Common myeloid progenitor, CD34-positive (primary cell): ENCODE data around the gene SDK1.

ENCODE experiments used
- CTCF ChIA-PET: fragments of 350-600 bp; sonication (Branson Sonifier 250); formaldehyde crosslinking; loops from one replicate; lab custom pipeline; 2021; ENCODE audit warnings: antibody characterized with exemption; lab: Charles Lee
- POLR2A ChIA-PET: fragments of 350-600 bp; sonication (Branson Sonifier 250); formaldehyde crosslinking; loops from one replicate; lab custom pipeline; 2021; ENCODE audit warnings: antibody characterized with exemption; lab: Charles Lee
- DNase-seq, 3 donors: peaks; one replicate each; pipeline versions ENCODE4 v3.0.0 to v3.0.0-alpha.2; 2013
- H3K27ac ChIP-seq, 2 experiments: 1 replicate in 1 of 2; 2 replicates in 1 of 2; pipeline ENCODE4 v1.7.0; 2013; ENCODE audit warnings: inconsistent platforms in 2 of 2, low read length in 2 of 2, mild to moderate bottlenecking in 2 of 2, low read depth in 1 of 2, moderate library complexity in 1 of 2; ENCODE audit not compliant: severe bottlenecking in 2 of 2, insufficient read depth in 1 of 2, poor library complexity in 1 of 2
- H3K27me3 ChIP-seq, 5 experiments: replicated peaks in 2 of 5; 1 replicate in 3 of 5; 2 replicates in 2 of 5; pipeline versions ENCODE4 v1.6.1 to v1.7.0; 2013; ENCODE audit warnings: low read length in 4 of 5, mild to moderate bottlenecking in 2 of 5, moderate library complexity in 2 of 5, inconsistent platforms in 1 of 5; ENCODE audit not compliant: insufficient read depth in 5 of 5, control insufficient read depth in 4 of 5
- H3K36me3 ChIP-seq, 4 experiments: 1 replicate in 2 of 4; 2 replicates in 2 of 4; pipeline versions ENCODE4 v1.6.1 to v1.7.0; 2013; ENCODE audit warnings: low read length in 3 of 4, control low read depth in 1 of 4, mild to moderate bottlenecking in 1 of 4; ENCODE audit not compliant: control insufficient read depth in 4 of 4, insufficient read depth in 4 of 4
- H3K4me1 ChIP-seq, 4 experiments: 1 replicate in 3 of 4; 2 replicates in 1 of 4; pipeline versions ENCODE4 v1.6.1 to v1.7.1; 2013; ENCODE audit warnings: low read length in 3 of 4, mild to moderate bottlenecking in 3 of 4, control low read depth in 1 of 4, inconsistent platforms in 1 of 4, moderate library complexity in 1 of 4; ENCODE audit not compliant: control insufficient read depth in 4 of 4, insufficient read depth in 4 of 4; ENCODE audit errors: control extremely low read depth in 1 of 4
- H3K4me3 ChIP-seq, 7 experiments: 1 replicate in 4 of 7; 2 replicates in 3 of 7; pipeline versions ENCODE4 v1.5.1 to v1.7.0; 2013; ENCODE audit warnings: mild to moderate bottlenecking in 7 of 7, low read length in 6 of 7, moderate library complexity in 6 of 7, inconsistent platforms in 2 of 7, low read depth in 2 of 7, control low read depth in 1 of 7; ENCODE audit not compliant: insufficient read depth in 4 of 7, control insufficient read depth in 1 of 7; ENCODE audit errors: extremely low read depth in 1 of 7
- H3K9me3 ChIP-seq, 5 experiments: 1 replicate in 4 of 5; 2 replicates in 1 of 5; pipeline versions ENCODE4 v1.6.1 to v1.7.1; 2013; ENCODE audit warnings: low read length in 4 of 5, mild to moderate bottlenecking in 2 of 5, inconsistent platforms in 1 of 5, low read depth in 1 of 5, moderate library complexity in 1 of 5; ENCODE audit not compliant: control insufficient read depth in 4 of 5, insufficient read depth in 2 of 5; ENCODE audit errors: control extremely low read depth in 1 of 5
- WGBS: methylation state at CpG from one replicate; pipeline ENCODE4 v1.1.5; 2013; ENCODE audit not compliant: insufficient coverage; 5-methylcytosine and 5-hydroxymethylcytosine counted together

Gene SDK1

GRCh38 chr7:4267341-4268039 is 966.4 kb downstream of the SDK1 start:
- Histone ChIP-seq H3K4me1 (peaks cover 0 to 3% (median 1%) of the 10 kb centered on the region in 4 experiments), H3K9me3 (peaks cover 0 to 11% (median 0%) of the 10 kb centered on the region in 5 experiments), H3K27ac (no peak overlapping the region), H3K36me3 (no peaks in the 10 kb centered on the region), H3K4me3 (no peak overlapping the region), H3K27me3 (peaks cover 0 to 40% (median 14%) of the 10 kb centered on the region in 5 experiments)
- WGBS = 87% methylated on average over 17 of the region's 21 CpGs
- POLR2A ChIA-PET = no interaction called here
- CTCF ChIA-PET = no interaction called here
- DNase-seq = no peak

- H3K4me3 ChIP-seq = no peak overlapping the region
- ChIA-PET POLR2A (no interaction called here), CTCF (no interaction called here)
- DNase-seq = no peak
- peaks cover 0 to 11% (median 0%) of the 10 kb centered on the region in 5 experiments for H3K9me3 ChIP-seq
- WGBS = 89% methylated on average over 32 of the region's 34 CpGs
- no peaks in the 10 kb centered on the region for H3K36me3 ChIP-seq
- H3K27ac ChIP-seq = no peak overlapping the region
- H3K27me3 ChIP-seq = peaks cover 0 to 40% (median 14%) of the 10 kb centered on the region in 5 experiments
- H3K4me1 ChIP-seq = peaks cover 0 to 3% (median 1%) of the 10 kb centered on the region in 4 experiments
Measured at GRCh38 chr7:4268040-4268965, 967.3 kb downstream of the SDK1 start.

- H3K27ac ChIP-seq = no peak overlapping the region
- POLR2A ChIA-PET = no interaction called here
- H3K27me3 ChIP-seq = peaks cover 0 to 40% (median 14%) of the 10 kb centered on the region in 5 experiments
- H3K36me3 ChIP-seq = no peaks in the 10 kb centered on the region
- no peak for DNase-seq
- WGBS = 88% methylated on average over 5 of the region's 9 CpGs
- H3K9me3 ChIP-seq = peaks cover 0 to 10% (median 0%) of the 10 kb centered on the region in 5 experiments
- peaks cover 0 to 3% (median 1%) of the 10 kb centered on the region in 4 experiments for H3K4me1 ChIP-seq
- CTCF ChIA-PET = no interaction called here
- H3K4me3 ChIP-seq = no peak overlapping the region
Measured at GRCh38 chr7:4269086-4269485, 968.0 kb downstream of the SDK1 start.

GRCh38 chr7:4269746-4270145 is 968.7 kb downstream of the SDK1 start:
- CTCF ChIA-PET = no interaction called here
- POLR2A ChIA-PET = no interaction called here
- DNase-seq = no peak
- peaks cover 0 to 10% (median 0%) of the 10 kb centered on the region in 5 experiments for H3K9me3 ChIP-seq
- H3K27ac ChIP-seq = no peak overlapping the region
- H3K4me1 ChIP-seq = peaks cover 0 to 3% (median 1%) of the 10 kb centered on the region in 4 experiments
- peaks cover 0 to 36% (median 14%) of the 10 kb centered on the region in 5 experiments for H3K27me3 ChIP-seq
- no peak overlapping the region for H3K4me3 ChIP-seq
- WGBS = 88% methylated on average over 11 of the region's 11 CpGs
- no peaks in the 10 kb centered on the region for H3K36me3 ChIP-seq

GRCh38 chr7:4270268-4270667 is 969.2 kb downstream of the SDK1 start:
- CTCF ChIA-PET = no interaction called here
- peaks cover 0 to 31% (median 14%) of the 10 kb centered on the region in 5 experiments for H3K27me3 ChIP-seq
- no peak overlapping the region for H3K27ac ChIP-seq
- WGBS = 86% methylated on average over 9 of the region's 12 CpGs
- DNase-seq = no peak
- H3K36me3 ChIP-seq = no peaks in the 10 kb centered on the region
- H3K4me3 ChIP-seq = no peak overlapping the region
- POLR2A ChIA-PET = no interaction called here
- no peaks in the 10 kb centered on the region for H3K4me1 ChIP-seq
- H3K9me3 ChIP-seq = peaks cover 0 to 7% (median 0%) of the 10 kb centered on the region in 5 experiments

- H3K9me3 ChIP-seq = peaks cover 0 to 7% (median 0%) of the 10 kb centered on the region in 5 experiments
- peaks cover 0 to 22% (median 7%) of the 10 kb centered on the region in 5 experiments for H3K27me3 ChIP-seq
- CTCF ChIA-PET = no interaction called here
- WGBS = 88% methylated on average over 12 of the region's 13 CpGs
- H3K36me3 ChIP-seq = no peaks in the 10 kb centered on the region
- H3K27ac ChIP-seq = no peak overlapping the region
- DNase-seq = no peak
- POLR2A ChIA-PET = no interaction called here
- H3K4me3 ChIP-seq = no peak overlapping the region
- H3K4me1 ChIP-seq = no peaks in the 10 kb centered on the region
Measured at GRCh38 chr7:4270941-4271715, 970.1 kb downstream of the SDK1 start.
